Activated CD4-positive, alpha-beta T cell treated with anti-CD3 and anti-CD28 coated beads, Interleukin-2, amount 50 U/mL, for 16 hours (primary cell): ENCODE data around the gene OR9Q2.
"Not testable (repeated sequence)": the region's sequence is repeated elsewhere in the genome, so short reads cannot be mapped to it uniquely, and the experiment has no call there.

ENCODE experiments used
- DNase-seq: peaks from one replicate; pipeline ENCODE4 v3.0.0-alpha.2; 2020

Gene OR9Q2

DNA sequence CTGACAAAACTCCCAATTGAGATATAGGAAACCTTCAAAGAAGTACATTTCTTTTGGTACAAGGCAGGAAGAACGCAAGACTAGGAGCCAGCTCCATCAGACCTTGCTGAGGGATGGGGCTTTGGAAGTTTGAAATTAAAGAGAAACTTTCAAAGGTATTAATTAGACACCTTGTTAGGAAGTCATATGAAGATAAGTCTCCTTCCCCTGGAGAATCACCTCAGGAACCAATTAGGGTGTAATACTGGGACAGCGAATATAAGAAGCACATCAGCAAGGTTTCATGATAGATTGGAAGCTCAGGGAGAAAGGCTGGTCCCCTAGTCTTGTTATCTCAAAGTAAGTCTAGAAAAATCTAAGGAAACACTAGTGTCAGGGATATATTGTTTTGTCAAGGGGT lies at the start of gene OR9Q2:
TSS of gene OR9Q2 (plus strand) at position 301 of the 400 bp plus-strand sequence. CDS start 1,421 bp downstream, outside the sequence.
- DNase-seq: no peak

- no peak for DNase-seq
These were observed 46.1 kb upstream of the OR9Q2 start for GRCh38 chr11:58142761-58143160.

DNA sequence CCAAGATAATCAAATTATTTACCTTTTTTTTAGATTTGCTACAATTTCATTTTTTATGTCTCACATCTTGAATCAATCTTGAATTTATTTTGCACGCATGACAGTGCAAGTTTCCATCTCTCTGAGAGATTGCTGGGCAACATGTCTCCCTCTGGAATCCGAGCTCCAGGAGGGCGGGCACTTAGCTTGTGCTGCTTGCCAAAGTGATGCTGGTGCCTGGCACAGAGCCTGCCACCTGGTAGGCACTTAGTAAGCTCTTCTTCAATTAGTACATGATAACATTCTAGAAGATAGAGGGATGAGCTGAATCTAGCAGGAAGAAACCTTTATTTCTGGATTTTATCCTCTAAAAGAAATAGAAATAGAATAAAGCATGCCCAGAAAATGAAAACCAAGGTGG lies 36.1 kb upstream of the OR9Q2 start:
- DNase-seq: no peak

DNA sequence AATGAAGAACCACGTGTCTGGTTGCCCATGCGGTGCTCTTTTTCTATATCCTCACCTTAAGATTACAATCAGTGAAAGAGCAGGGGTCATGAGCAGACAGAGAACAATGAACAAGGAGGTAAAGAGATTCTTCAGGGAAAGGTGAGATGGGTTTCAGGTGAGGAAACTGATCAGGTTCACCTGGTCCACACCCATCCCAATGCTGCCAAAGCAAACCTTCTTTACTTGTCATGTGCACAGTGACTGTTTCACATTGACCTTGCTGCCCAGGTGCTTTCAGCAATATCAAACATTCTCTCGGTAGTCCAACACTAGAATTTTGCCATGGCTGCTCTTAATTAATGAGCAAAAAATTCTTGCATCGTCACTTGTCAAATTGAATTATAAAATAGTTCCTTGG lies 24.5 kb upstream of the OR9Q2 start:
- no peak for DNase-seq

DNA sequence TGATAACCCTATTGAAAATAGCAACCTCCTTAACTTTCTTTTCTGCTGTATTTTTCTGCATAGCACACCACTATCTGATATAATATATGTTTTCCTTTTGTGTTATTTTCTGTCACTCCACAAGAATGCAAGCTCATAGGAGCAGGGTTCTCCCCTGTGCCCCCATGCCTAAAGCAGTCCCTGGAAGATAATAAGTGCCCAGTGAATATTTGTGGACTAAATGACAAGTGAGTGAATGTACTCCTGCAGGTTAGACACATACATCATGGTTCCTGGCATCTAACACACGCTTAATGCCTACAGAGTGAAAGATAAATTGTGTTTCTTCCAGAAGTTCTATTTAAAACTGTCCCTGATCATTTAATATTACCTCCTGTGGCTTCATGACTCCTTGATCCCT lies 23.9 kb upstream of the OR9Q2 start:
- no peak for DNase-seq

DNA sequence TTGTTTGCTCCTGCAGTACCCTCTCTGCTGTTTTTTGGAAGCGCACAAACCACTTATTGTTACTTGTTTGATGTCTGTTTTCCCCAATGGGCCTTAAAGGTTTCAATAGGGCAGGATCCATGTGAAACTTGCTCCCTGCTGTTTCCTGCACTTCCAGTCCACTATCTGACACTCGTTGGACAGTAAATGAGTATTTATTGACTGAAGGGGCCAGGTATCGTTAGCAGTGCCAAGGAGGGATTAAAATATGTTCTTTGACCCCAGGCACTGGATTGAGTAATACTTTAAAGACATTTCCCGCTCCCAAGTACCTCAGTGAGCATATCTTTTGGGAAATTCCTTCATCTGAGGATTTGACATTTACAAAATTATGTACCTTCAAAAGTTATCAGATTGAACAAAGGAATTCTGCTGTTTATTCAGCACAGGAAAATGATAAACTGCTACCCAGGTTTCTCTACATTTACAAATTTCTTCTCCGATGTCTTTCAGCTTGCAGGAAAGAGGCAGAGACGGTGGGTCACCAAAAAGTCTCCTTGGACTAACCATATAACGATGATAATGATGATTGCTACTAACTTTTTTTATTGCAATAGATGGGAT lies 23.3 kb upstream of the OR9Q2 start:
- no peak for DNase-seq

DNA sequence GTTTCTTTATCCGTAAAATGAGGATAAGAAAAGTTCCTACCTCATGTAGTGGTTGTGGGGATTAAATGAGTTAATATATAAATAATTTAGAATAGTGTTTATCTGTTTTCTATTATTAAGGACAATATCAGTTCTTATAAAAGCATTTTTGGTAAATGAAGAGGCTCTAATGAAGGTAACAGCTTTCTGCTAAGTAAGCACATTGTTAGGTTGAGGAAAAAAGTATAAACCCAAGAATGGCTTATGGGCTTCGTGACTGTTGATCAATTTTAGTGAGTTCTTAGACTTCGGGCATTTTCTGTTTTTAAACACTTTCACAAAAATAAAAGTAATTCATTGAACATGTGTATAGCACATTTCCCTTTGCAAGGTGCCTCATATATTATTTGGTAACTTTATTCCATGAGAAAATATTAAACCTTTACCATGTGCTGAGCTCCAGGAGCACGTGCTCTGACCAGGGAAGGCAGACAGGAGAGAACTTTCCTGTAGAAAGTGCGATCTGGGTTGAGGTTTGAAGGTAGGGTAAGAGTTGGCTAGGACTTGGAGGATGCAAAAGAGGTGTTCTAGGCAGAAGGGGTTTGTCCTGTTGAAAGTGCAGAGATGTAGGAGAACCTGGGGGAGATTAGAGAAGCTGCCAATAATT lies 11.3 kb upstream of the OR9Q2 start:
- no peak for DNase-seq

GRCh38 chr11:58178444-58178843 lies 10.4 kb upstream of the OR9Q2 start:
- no peak for DNase-seq

DNA sequence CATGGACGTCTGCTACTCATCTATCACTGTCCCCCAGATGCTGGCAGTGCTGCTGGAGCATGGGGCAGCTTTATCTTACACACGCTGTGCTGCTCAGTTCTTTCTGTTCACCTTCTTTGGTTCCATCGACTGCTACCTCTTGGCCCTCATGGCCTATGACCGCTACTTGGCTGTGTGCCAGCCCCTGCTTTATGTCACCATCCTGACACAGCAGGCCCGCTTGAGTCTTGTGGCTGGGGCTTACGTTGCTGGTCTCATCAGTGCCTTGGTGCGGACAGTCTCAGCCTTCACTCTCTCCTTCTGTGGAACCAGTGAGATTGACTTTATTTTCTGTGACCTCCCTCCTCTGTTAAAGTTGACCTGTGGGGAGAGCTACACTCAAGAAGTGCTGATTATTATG lies 9.2 kb upstream of the OR9Q2 start:
- no peak for DNase-seq

DNA sequence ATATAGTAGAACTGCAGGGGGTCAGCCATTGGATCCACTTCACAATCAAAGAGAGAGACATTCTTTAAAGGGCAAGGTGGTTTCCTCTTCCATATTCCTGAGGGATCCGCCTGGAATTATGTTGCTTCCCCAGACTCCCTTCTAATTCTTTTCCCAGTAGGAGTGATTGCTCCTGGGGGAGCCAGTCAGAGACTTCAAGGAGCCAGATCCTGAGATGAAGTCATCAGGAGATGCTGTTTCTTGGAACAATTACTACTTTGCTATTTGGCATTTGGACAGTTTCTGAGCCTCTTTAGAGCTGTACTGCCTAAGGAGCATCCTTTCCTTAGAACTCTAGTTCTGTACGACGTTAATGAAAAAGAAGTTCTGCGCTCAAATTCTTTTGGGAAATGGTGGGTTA lies 1.9 kb upstream of the OR9Q2 start:
- DNase-seq: no peak

DNA sequence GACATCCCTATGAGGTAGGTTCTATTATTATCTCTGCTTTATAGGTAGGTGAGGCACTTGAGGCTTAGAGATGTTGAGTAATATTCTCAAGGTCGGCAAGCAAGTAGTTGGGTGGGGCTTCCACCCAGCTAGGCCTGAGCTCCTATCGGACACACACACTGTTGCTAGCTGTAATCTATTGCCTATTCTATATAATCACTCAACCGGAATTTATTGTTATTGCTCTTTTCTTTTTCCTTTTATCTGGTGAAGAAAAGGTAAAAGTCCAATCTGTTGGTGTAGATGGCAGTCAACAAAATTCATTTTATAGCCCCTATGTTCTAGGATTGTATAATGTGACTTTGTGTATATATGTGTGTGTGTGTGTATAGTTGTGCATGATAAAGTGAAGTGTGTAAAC lies 3.4 kb downstream of the OR9Q2 start:
- DNase-seq: no peak

GRCh38 chr11:58193391-58193790 lies 4.5 kb downstream of the OR9Q2 start:
- DNase-seq: no peak

- DNase-seq: no peak
These were observed 7.1 kb downstream of the OR9Q2 start for GRCh38 chr11:58195939-58196338.

DNA sequence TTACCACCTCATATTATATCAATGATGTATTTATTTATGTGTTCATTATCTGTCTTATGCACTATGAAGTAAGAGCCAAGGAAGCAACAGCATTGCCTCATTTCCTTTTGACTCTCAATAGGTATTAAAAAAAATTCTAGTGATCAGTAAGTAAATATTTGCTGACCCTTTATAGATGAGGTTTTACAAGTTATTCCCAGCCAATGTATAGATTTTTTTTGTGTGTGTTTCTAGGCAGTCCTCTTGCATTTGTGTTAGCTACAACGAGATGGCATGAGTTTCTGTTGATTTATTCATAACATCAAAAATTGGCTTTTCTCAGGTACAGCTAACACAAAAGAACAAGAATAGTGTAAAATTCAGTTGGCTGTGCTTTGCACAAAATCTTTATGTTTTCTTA lies 10.4 kb downstream of the OR9Q2 start:
- DNase-seq: no peak

DNA sequence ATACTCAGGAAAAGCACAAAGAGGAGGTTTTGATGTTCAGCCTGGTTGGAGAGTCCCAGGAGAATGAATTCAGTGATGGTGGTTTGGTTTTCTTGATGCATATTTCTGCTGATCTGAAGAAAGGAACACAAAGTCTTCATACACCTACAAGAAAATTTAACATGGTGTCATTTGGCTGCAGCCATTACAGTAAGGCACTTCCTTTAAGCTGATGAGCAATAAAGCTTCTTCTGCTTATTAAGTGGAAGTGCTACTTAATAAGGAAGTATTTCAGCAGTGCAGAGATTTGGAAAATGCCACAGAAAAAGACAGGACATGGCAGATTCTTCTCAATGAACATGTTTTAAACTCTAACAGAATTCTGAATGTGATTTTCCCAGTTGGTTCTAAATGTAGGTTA lies 15.2 kb downstream of the OR9Q2 start, which contains the start of gene OR1S2:
TSS of gene OR1S2 (minus strand) at position 101 of the 400 bp plus-strand sequence. CDS start at position 101, 0 bp downstream.
- no peak for DNase-seq

GRCh38 chr11:58212420-58212819 lies 23.6 kb downstream of the OR9Q2 start, which contains the start of gene OR1S1:
Gene OR1S1 (plus strand): TSS chr11:58212720.
- DNase-seq: not testable (repeated sequence)

GRCh38 chr11:58216476-58216875 lies 27.6 kb downstream of the OR9Q2 start:
- no peak for DNase-seq

DNA sequence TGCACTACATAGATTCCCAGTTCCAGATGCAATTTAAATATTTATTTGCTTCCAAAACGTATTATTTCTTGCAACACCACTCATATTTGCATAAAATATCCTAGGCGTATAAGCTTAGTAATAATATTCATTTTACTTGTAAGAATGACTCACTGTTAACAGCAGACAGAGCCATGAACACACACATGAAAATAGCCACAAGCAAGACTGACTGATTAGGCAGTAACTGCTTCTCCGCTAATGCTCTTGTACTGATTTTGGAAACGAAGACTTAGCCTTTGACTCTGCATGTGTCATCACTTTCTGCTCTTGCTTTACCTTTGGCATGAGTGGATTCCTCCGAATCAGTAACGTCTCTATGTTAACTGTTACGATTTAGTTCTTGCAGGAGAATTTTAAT lies 33.9 kb downstream of the OR9Q2 start:
- no peak for DNase-seq

DNA sequence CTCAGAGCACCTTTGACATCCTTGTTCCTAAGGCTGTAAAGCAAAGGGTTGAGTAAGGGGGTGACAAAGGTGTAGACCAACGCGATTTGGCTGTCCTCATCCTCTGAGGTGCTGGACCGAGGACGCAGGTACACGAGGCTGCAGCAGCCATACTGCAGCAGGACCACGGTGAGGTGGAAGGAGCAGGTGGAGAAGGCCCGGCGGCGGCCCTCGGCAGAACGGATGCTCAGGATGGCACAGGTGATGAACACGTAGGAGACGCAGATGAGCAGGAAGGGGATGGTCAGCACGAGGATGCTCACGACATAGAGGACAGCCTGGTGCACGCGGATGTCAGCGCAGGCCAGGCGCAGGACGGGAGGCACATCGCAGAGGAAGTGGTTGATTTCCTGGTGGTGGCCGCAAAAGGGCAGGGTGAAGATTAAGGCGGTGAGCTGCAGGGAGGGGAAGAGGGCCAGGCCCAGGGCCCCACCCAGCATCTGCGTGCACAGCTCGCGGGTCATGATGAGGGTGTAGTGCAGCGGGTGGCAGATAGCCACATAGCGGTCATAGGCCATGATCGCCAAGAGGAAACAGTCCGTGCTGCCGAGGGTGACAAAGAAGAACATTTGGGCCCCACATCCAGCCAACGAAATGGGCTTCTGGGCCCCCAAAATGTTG lies 39.2 kb downstream of the OR9Q2 start:
- no peak for DNase-seq
